NCI-H146 (cell line): ENCODE measurements around the gene RABAC1.
A peak's percentile ranks its signal among the peaks of the same experiment; 100 is the strongest.

Experiments
- DNase-seq: peaks from one replicate; lab custom pipeline; 2025; lab: John Stamatoyannopoulos, UW

The RABAC1 gene

GRCh38 chr19:41928754-41929535 lies 30.2 kb downstream of the RABAC1 start:
- peak; percentile 29 for DNase-seq

GRCh38 chr19:41928221-41928683 lies 30.9 kb downstream of the RABAC1 start, which contains the start of gene ERFL:
ERFL (minus strand) TSS chr19:41928449; CDS start chr19:41912919, 15,530 bp downstream.
- DNase-seq: peak; percentile 28

- no peak for DNase-seq
These were observed 31.5 kb downstream of the RABAC1 start for GRCh38 chr19:41927497-41928192.

- no peak for DNase-seq
These were observed 32.2 kb downstream of the RABAC1 start for GRCh38 chr19:41926763-41927496.

- no peak for DNase-seq
These were observed 32.9 kb downstream of the RABAC1 start for GRCh38 chr19:41926028-41926762.

- peak; percentile 32 for DNase-seq
These were observed 33.7 kb downstream of the RABAC1 start for GRCh38 chr19:41925208-41926003.

- DNase-seq: peak; percentile 52
These were observed 34.7 kb downstream of the RABAC1 start for GRCh38 chr19:41924151-41925145.

GRCh38 chr19:41923045-41923788 lies 35.9 kb downstream of the RABAC1 start:
- no peak for DNase-seq

- no peak for DNase-seq
These were observed 36.5 kb downstream of the RABAC1 start for GRCh38 chr19:41922585-41922984.

- DNase-seq: no peak
These were observed 37.2 kb downstream of the RABAC1 start for GRCh38 chr19:41921577-41922576.

GRCh38 chr19:41920882-41921576 lies 38.1 kb downstream of the RABAC1 start:
- no peak for DNase-seq

GRCh38 chr19:41919948-41920712 lies 39.0 kb downstream of the RABAC1 start:
- DNase-seq: no peak

GRCh38 chr19:41918653-41919244 lies 40.4 kb downstream of the RABAC1 start:
- no peak for DNase-seq

GRCh38 chr19:41918095-41918494 lies 41.0 kb downstream of the RABAC1 start:
- no peak for DNase-seq

- DNase-seq: no peak
These were observed 41.4 kb downstream of the RABAC1 start for GRCh38 chr19:41917676-41918075.
